K562 (cell line): ENCODE measurements around the gene RHOBTB3. TPM values are rescaled to one million over a fixed set of nuclear protein-coding genes. Genes with fewer than 3 reads are reported as not detected.

Experiments
- HNRNPLL ChIP-seq: fragments of 200-400 bp; formaldehyde crosslinking; IDR thresholded peaks from 2 replicates; pipeline ENCODE4 v1.6.1; 2017; ENCODE audit warnings: low read length, low read depth, mild to moderate bottlenecking; ENCODE audit not compliant: poor library complexity, severe bottlenecking
- LARP7 ChIP-seq: fragments of 450-650 bp; IDR thresholded peaks from 2 replicates; pipeline ENCODE4 v1.6.1; 2016
- SRF ChIP-seq, 2 experiments: fragments of 250-450, 450-650 bp in 1 of 2; sonication (Bioruptor Pico) in 1 of 2; sonication (generic) in 1 of 2; formaldehyde crosslinking; IDR thresholded peaks; 2 replicates each; pipeline versions ENCODE4 v1.5.0 to v1.5.1; 2020 to 2022; ENCODE audit warnings: mild to moderate bottlenecking in 1 of 2, missing genetic modification reagents in 1 of 2
- ZBTB40 ChIP-seq, 2 experiments: fragments of 450-650 bp in 1 of 2; sonication (generic) in 1 of 2; formaldehyde crosslinking in 1 of 2; IDR thresholded peaks; 2 replicates each; pipeline versions ENCODE4 v1.7.1 to v1.9.0; 2016 to 2022; ENCODE audit warnings: inconsistent platforms in 1 of 2, mild to moderate bottlenecking in 1 of 2, missing genetic modification reagents in 1 of 2
- ZBTB7A ChIP-seq: IDR thresholded peaks from 2 replicates; pipeline ENCODE4 v1.6.1; 2011; ENCODE audit warnings: low read depth, mild to moderate bottlenecking, low read length, moderate library complexity, borderline replicate concordance; ENCODE audit not compliant: control insufficient read depth
- ZNF133 ChIP-seq: fragments of 250-450 bp; sonication (Bioruptor Pico); IDR thresholded peaks from 2 replicates; pipeline ENCODE4 v1.4.0; 2020; ENCODE audit warnings: mild to moderate bottlenecking
- polyA plus RNA-seq, 8 experiments: library from polyadenylated mRNA; depleted of rRNA in 4 of 8; stranded (reverse) in 5 of 8; unstranded in 3 of 8; fragments of >200 nt; fragmentation: Nextera tagmentation in 2 of 8; fragmentation: Illumina TruSeq in 1 of 8; extraction: Ambion mirVana in 2 of 8; extraction: Trizol in 1 of 8; gene quantifications; 2 replicates each; pipeline versions ENCODE4 v1.2.1 to v1.2.3, GENCODE V29; 2011 to 2014; ENCODE audit warnings: inconsistent platforms in 1 of 8, missing spikeins in 1 of 8
- total RNA-seq, 7 experiments: library from RNA; depleted of rRNA in 6 of 7; stranded (reverse); fragments of >200 nt in 6 of 7; fragmentation: Illumina TruSeq in 2 of 7; extraction: Trizol in 2 of 7; gene quantifications; 2 replicates each; pipeline versions ENCODE4 v1.2.1 to v1.2.3, GENCODE V29; 2011 to 2021; ENCODE audit warnings: low replicate concordance in 1 of 7

RHOBTB3 gene
- total and polyA plus RNA-seq, 9 of the 15 experiments (the other 6 are each of a cell fraction or from before 2014, with no cell fraction given), result 39.7 to 143 (median 115) TPM

GRCh38 chr5:95715799-95716461 lies 15.2 kb upstream of the RHOBTB3 start (continued):
- TF ChIP-seq ZBTB40 (IDR thresholded peaks at IDR 0.05) (peak; percentile 34; the same call in 1 of the 2 replicates), ZBTB40 (CRISPR knock-in tag; IDR thresholded peaks at IDR 0.05) (no peak), SRF (CRISPR knock-in tag; IDR thresholded peaks at IDR 0.05) (0 out of 4 replicates have a peak, but pooled peaks of 1 of the 2 experiments have one; percentile 21), ZBTB7A (0 out of 2 replicates have a peak, but pooled peaks have one; percentile 21), HNRNPLL (no peak), LARP7 (no peak), ZNF133 (CRISPR knock-in tag) (no peak)
